HEK293 (cell line): ENCODE measurements around the gene CCNI2.

Experiments used
- CTCF ChIA-PET: fragments of 350-600 bp; formaldehyde crosslinking; extraction: SDS; loops from one replicate; lab custom pipeline; 2021; ENCODE audit warnings: antibody characterized with exemption; lab: Yijun Ruan, JAX
- POLR2A ChIA-PET: fragments of 300-600 bp; formaldehyde crosslinking; extraction: SDS; loops from one replicate; lab custom pipeline; 2020; ENCODE audit warnings: antibody characterized with exemption, inconsistent platforms; lab: Yijun Ruan, JAX
- H3K27ac ChIP-seq: fragments of 200-500 bp; sonication (Bioruptor generic); 2 replicates; pipeline ENCODE4 v1.5.1; 2014; ENCODE audit warnings: low read depth, low read length, control low read depth, inconsistent platforms; ENCODE audit errors: extremely low read depth
- H3K36me3 ChIP-seq, 2 experiments: fragments of 200-500 bp in 1 of 2; sonication (Bioruptor generic) in 1 of 2; 1 replicate in 1 of 2; 2 replicates in 1 of 2; pipeline ENCODE4 v1.5.1; 2014 to 2017; ENCODE audit warnings: inconsistent platforms in 2 of 2, low read length in 2 of 2; ENCODE audit not compliant: control insufficient read depth in 2 of 2, insufficient read depth in 1 of 2
- H3K4me1 ChIP-seq: fragments of 200-500 bp; sonication (Bioruptor generic); 2 replicates; pipeline ENCODE4 v1.5.1; 2014; ENCODE audit warnings: mild to moderate bottlenecking, low read length, inconsistent platforms; ENCODE audit not compliant: control insufficient read depth, insufficient read depth
- H3K4me3 ChIP-seq: 2 replicates; pipeline ENCODE4 v1.5.1; 2011; ENCODE audit warnings: low read depth, mild to moderate bottlenecking, control low read depth, low read length, moderate library complexity
- H3K9me3 ChIP-seq: fragments of 200-500 bp; sonication (Bioruptor generic); 2 replicates; pipeline ENCODE4 v1.5.1; 2014; ENCODE audit warnings: low read depth, low read length, inconsistent platforms; ENCODE audit not compliant: control insufficient read depth, insufficient read depth
- EGR2 ChIP-seq: fragments of 450-650 bp; formaldehyde crosslinking; IDR thresholded peaks from 2 replicates; pipeline ENCODE4 v1.5.1; 2016; ENCODE audit warnings: low read depth, missing biosample characterization, missing genetic modification characterization
- HOXD13 ChIP-seq: sonication (generic); formaldehyde crosslinking; IDR thresholded peaks from 2 replicates; pipeline ENCODE4 v1.8.0; 2022; ENCODE audit warnings: missing genetic modification reagents, borderline replicate concordance
- KLF1 ChIP-seq: fragments of 450-650 bp; formaldehyde crosslinking; IDR thresholded peaks from 2 replicates; pipeline ENCODE4 v1.5.1; 2016; ENCODE audit warnings: missing biosample characterization, missing genetic modification characterization
- ZBTB17 ChIP-seq: fragments of 450-650 bp; formaldehyde crosslinking; IDR thresholded peaks from 2 replicates; pipeline ENCODE4 v1.5.1; 2016; ENCODE audit warnings: missing biosample characterization, missing genetic modification characterization
- ZBTB21 ChIP-seq: fragments of 450-650 bp; formaldehyde crosslinking; IDR thresholded peaks from 2 replicates; pipeline ENCODE4 v1.5.1; 2017; ENCODE audit warnings: missing biosample characterization, missing genetic modification characterization
- ZFP41 ChIP-seq: fragments of 450-650 bp; formaldehyde crosslinking; IDR thresholded peaks from 2 replicates; pipeline ENCODE4 v1.5.1; 2016; ENCODE audit warnings: missing biosample characterization, missing genetic modification characterization, borderline replicate concordance
- ZNF138 ChIP-seq: fragments of 450-650 bp; formaldehyde crosslinking; IDR thresholded peaks from 2 replicates; pipeline ENCODE4 v1.5.1; 2016; ENCODE audit warnings: missing biosample characterization, missing genetic modification characterization, borderline replicate concordance
- ZNF366 ChIP-seq: fragments of 450-650 bp; formaldehyde crosslinking; conservative IDR thresholded peaks from 2 replicates; pipeline ENCODE4 v1.5.1; 2016; ENCODE audit warnings: missing biosample characterization, missing genetic modification characterization
- ZNF404 ChIP-seq: fragments of 450-650 bp; formaldehyde crosslinking; IDR thresholded peaks from 2 replicates; pipeline ENCODE4 v1.5.1; 2017; ENCODE audit warnings: missing biosample characterization, missing genetic modification characterization
- ZNF416 ChIP-seq: fragments of 450-650 bp; formaldehyde crosslinking; IDR thresholded peaks from 2 replicates; pipeline ENCODE4 v1.5.1; 2016; ENCODE audit warnings: missing biosample characterization, missing genetic modification characterization
- ZNF530 ChIP-seq: fragments of 450-650 bp; formaldehyde crosslinking; IDR thresholded peaks from 2 replicates; pipeline ENCODE4 v1.5.1; 2016; ENCODE audit warnings: low read depth, missing biosample characterization, missing genetic modification characterization
- ZNF561 ChIP-seq: fragments of 450-650 bp; IDR thresholded peaks from 2 replicates; pipeline ENCODE4 v1.5.1; 2018; ENCODE audit warnings: missing biosample characterization, missing genetic modification characterization, borderline replicate concordance
- ZNF596 ChIP-seq: fragments of 450-650 bp; IDR thresholded peaks from 2 replicates; pipeline ENCODE4 v1.5.0; 2018; ENCODE audit warnings: missing biosample characterization, mild to moderate bottlenecking, missing genetic modification characterization, moderate library complexity
- ZNF660 ChIP-seq: fragments of 450-650 bp; IDR thresholded peaks from 2 replicates; pipeline ENCODE4 v1.5.1; 2018; ENCODE audit warnings: missing biosample characterization, mild to moderate bottlenecking, missing genetic modification characterization
- ZNF670 ChIP-seq: fragments of 450-650 bp; formaldehyde crosslinking; IDR thresholded peaks from 2 replicates; pipeline ENCODE4 v1.5.1; 2016; ENCODE audit warnings: missing biosample characterization, missing genetic modification characterization, low read depth
- ZNF777 ChIP-seq: fragments of 450-650 bp; formaldehyde crosslinking; IDR thresholded peaks from 2 replicates; pipeline ENCODE4 v1.5.1; 2017; ENCODE audit warnings: missing biosample characterization, missing genetic modification characterization, borderline replicate concordance
- TF ChIP-seq, protein P1 (sequence below): fragments of 450-650 bp; formaldehyde crosslinking; IDR thresholded peaks from 2 replicates; pipeline ENCODE4 v1.5.1; 2016; ENCODE audit warnings: missing biosample characterization, missing genetic modification characterization
- TF ChIP-seq, protein P2 (sequence below): fragments of 450-650 bp; formaldehyde crosslinking; IDR thresholded peaks from 2 replicates; pipeline ENCODE4 v1.5.1; 2016; ENCODE audit warnings: missing biosample characterization, missing genetic modification characterization
- TF ChIP-seq, protein P3 (sequence below): fragments of 450-650 bp; formaldehyde crosslinking; IDR thresholded peaks from 2 replicates; pipeline ENCODE4 v1.5.1; 2016; ENCODE audit warnings: missing biosample characterization, missing genetic modification characterization
- TF ChIP-seq, protein P4 (sequence below): fragments of 450-650 bp; formaldehyde crosslinking; IDR thresholded peaks from 2 replicates; pipeline ENCODE4 v1.5.1; 2016; ENCODE audit warnings: missing biosample characterization, missing genetic modification characterization
- TF ChIP-seq, protein P5 (sequence below): fragments of 450-650 bp; IDR thresholded peaks from 2 replicates; pipeline ENCODE4 v1.5.1; 2018; ENCODE audit warnings: missing biosample characterization, missing genetic modification characterization

Gene CCNI2

DNA sequence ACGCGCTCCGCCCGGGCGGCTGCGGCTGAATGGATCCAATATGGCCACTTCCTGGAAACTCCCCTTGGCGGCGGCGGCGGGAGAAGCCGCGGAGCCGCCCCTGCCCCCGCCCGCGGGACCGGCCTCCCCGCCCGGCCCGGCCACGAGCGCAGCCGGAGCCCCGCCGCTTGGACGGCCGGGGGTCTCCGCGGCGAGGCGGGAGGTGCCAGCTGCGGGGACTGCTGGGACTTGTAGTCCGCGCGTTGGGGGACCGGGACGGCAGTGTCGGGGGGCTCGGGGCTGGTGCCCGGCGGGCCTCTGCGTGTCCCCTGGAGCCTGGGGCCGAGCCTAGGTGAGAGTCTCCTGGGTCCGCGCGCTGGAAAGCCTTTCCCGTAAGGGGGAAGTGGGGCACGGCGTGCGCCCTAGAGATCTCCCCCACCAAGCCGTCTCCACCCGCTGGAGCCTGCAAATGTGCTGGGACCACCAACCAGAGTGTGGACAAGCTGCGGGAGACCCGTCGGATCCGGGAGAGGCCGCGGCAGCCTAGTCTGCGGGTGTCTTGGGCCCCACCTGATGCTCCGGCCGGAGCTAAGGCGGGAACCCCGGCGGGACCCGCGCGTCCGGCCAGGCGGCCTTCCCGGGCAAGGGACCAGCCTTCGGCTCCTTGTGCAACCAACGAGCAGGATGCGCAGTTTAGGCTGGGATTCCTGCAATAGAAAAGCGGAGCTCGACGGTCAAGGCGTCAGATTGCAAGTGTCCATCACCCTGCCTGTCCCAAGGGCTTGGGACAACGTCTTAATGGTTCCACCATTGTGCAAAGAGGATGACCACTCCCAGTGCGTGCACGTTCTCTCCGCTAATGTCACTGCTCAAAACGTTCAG lies 30.2 kb downstream of the CCNI2 start, which contains the start of gene SEPTIN8 (continued):
- TF ChIP-seq ZNF416 (tag by site-specific recombination) (no peak), ZNF777 (tag by site-specific recombination) (peak; percentile 47; the same call in 1 of the 2 replicates), HOXD13 (no peak), ZNF530 (tag by site-specific recombination) (no peak), ZNF138 (no peak), ZNF366 (tag by site-specific recombination) (no peak), KLF1 (tag by site-specific recombination) (no peak), ZBTB21 (tag by site-specific recombination) (no peak), ZNF404 (tag by site-specific recombination) (no peak)
- TF ChIP-seq, protein P1, sequence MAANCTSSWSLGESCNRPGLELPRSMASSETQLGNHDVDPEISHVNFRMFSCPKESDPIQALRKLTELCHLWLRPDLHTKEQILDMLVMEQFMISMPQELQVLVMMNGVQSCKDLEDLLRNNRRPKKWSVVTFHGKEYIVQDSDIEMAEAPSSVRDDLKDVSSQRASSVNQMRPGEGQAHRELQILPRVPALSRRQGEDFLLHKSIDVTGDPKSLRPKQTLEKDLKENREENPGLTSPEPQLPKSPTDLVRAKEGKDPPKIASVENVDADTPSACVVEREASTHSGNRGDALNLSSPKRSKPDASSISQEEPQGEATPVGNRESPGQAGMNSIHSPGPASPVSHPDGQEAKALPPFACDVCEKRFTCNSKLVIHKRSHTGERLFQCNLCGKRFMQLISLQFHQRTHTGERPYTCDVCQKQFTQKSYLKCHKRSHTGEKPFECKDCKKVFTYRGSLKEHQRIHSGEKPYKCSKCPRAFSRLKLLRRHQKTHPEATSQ = no peak
- TF ChIP-seq, protein P2, sequence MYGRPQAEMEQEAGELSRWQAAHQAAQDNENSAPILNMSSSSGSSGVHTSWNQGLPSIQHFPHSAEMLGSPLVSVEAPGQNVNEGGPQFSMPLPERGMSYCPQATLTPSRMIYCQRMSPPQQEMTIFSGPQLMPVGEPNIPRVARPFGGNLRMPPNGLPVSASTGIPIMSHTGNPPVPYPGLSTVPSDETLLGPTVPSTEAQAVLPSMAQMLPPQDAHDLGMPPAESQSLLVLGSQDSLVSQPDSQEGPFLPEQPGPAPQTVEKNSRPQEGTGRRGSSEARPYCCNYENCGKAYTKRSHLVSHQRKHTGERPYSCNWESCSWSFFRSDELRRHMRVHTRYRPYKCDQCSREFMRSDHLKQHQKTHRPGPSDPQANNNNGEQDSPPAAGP (tag by site-specific recombination) = no peak

DNA sequence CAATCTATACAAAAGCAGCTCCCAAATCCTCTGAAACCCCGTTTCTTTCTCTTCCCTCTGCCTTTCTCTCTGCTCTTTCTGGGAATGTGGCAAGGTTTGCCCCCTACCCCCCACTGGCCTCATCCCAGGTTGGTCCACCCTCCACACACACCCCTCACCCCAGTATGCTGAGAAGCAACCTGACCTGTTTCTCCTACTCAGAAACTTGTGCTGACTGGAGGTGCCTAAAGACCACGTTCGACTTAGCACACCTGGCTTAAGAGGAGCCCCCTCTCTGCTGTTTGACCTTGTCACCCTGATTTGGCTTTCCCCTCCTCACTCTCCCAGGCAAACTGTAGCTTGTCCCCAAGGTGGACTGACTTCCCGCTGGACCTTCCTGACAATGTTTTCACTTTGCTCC lies 30.9 kb downstream of the CCNI2 start:
- Histone ChIP-seq H3K27ac (no peak overlapping the region), H3K36me3 (peaks cover 0 to 5% of the 10 kb centered on the region in 2 experiments; a peak in 1 of 3 replicates)
- CTCF ChIA-PET = interaction anchor here (0.8 to 1.0 kb wide), 4 partner anchors 11 to 42 kb away, joined by 3 to 5 read pairs (median 4); no protein-coding TSS in a partner anchor
- TF ChIP-seq EGR2 (tag by site-specific recombination) (no peak), ZFP41 (tag by site-specific recombination) (no peak), ZNF561 (no peak), ZNF660 (tag by site-specific recombination) (no peak), ZNF596 (tag by site-specific recombination) (no peak), ZNF670 (tag by site-specific recombination) (no peak), ZBTB17 (tag by site-specific recombination) (0 out of 2 replicates have a peak, but pooled peaks have one; percentile 17)
- TF ChIP-seq, protein P3, sequence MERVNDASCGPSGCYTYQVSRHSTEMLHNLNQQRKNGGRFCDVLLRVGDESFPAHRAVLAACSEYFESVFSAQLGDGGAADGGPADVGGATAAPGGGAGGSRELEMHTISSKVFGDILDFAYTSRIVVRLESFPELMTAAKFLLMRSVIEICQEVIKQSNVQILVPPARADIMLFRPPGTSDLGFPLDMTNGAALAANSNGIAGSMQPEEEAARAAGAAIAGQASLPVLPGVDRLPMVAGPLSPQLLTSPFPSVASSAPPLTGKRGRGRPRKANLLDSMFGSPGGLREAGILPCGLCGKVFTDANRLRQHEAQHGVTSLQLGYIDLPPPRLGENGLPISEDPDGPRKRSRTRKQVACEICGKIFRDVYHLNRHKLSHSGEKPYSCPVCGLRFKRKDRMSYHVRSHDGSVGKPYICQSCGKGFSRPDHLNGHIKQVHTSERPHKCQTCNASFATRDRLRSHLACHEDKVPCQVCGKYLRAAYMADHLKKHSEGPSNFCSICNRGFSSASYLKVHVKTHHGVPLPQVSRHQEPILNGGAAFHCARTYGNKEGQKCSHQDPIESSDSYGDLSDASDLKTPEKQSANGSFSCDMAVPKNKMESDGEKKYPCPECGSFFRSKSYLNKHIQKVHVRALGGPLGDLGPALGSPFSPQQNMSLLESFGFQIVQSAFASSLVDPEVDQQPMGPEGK (tag by site-specific recombination) = 0 out of 2 replicates have a peak, but pooled peaks have one; percentile 14
- TF ChIP-seq, protein P4, sequence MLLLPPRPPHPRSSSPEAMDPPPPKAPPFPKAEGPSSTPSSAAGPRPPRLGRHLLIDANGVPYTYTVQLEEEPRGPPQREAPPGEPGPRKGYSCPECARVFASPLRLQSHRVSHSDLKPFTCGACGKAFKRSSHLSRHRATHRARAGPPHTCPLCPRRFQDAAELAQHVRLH (tag by site-specific recombination) = no peak
- TF ChIP-seq, protein P5, sequence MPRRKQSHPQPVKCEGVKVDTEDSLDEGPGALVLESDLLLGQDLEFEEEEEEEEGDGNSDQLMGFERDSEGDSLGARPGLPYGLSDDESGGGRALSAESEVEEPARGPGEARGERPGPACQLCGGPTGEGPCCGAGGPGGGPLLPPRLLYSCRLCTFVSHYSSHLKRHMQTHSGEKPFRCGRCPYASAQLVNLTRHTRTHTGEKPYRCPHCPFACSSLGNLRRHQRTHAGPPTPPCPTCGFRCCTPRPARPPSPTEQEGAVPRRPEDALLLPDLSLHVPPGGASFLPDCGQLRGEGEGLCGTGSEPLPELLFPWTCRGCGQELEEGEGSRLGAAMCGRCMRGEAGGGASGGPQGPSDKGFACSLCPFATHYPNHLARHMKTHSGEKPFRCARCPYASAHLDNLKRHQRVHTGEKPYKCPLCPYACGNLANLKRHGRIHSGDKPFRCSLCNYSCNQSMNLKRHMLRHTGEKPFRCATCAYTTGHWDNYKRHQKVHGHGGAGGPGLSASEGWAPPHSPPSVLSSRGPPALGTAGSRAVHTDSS (tag by site-specific recombination) = no peak
- TF ChIP-seq, all 188 proteins: peak for 2
- POLR2A ChIA-PET = interaction anchor here (1.1 to 1.4 kb wide), 3 partner anchors 41 to 278 kb away, joined by 3 to 4 read pairs (median 4); partner anchors contain the start of gene KIF3A
- no peak overlapping the region for H3K4me3 ChIP-seq
- no peaks in the 10 kb centered on the region for H3K4me1 ChIP-seq
- H3K9me3 ChIP-seq = no peaks in the 10 kb centered on the region
